ENCODE results near the gene CETP. TPM values are rescaled to one million over a fixed set of nuclear protein-coding genes. Genes with fewer than 3 reads are reported as not detected.
"Not testable (repeated sequence)": the region's sequence is repeated elsewhere in the genome, so short reads cannot be mapped to it uniquely, and the experiment has no call there.

Gene CETP
- total and polyA plus RNA-seq, 4 donors, result 3.3 to 24.0 (median 6.3) TPM

DNA sequence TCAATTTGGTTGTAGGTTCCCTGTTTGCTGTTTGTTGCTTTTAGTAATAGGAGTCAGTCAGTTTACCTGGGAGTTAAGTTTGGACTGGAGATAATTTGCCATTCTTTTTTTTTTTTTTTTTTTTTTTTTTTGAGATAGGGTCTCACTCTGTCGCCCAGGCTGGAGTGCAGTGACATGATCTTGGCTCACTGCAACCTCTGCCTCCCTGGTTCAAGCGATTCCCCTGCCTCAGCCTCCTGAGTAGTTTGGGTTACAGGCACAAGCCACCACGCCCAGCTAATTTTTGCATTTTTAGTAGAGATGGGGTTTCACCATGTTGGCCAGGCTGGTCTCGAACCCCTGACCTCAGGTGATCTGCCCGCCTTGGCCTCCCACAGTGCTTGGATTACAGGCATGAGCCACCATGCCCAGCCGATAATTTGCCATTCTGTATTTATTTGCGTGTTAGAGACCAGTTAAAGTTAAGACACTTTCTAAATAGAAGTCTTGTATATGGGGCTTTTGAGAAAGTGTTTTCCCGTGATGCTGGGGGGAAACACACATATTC lies 27.1 kb upstream of the CETP start:
- not testable (repeated sequence) for H3K27ac ChIP-seq (ENCODE audit: low read depth in 1 of 2, low read length in 2 of 2); DNase-seq (ENCODE audit: low spot score); H3K27me3 ChIP-seq (ENCODE audit: control insufficient read depth in 4 of 4, insufficient read depth in 4 of 4, low read length in 3 of 4); H3K9me3 ChIP-seq (ENCODE audit: control insufficient read depth in 4 of 4, low read length in 3 of 4)
- Histone ChIP-seq H3K9ac (ENCODE audit: low read depth in 1 of 2, low read length in 2 of 2) (peak overlapping the region; percentile 91 to 95), H3K4me3 (ENCODE audit: low read depth in 1 of 3, low read length in 3 of 3) (peak overlapping the region; percentile 79 to 98 (median 91)), H3K36me3 (ENCODE audit: control insufficient read depth in 4 of 4, insufficient read depth in 3 of 4, low read depth in 1 of 4, low read length in 3 of 4) (peaks cover 14 to 47% (median 41%) of the 10 kb centered on the region in 4 donors), H3K4me1 (ENCODE audit: control insufficient read depth in 4 of 4, insufficient read depth in 4 of 4, low read length in 3 of 4) (peaks cover 5 to 38% (median 27%) of the 10 kb centered on the region in 4 donors)
- TF ChIP-seq JUND (IDR thresholded peaks at IDR 0.05), result peak in 1 of 2 donors; percentile 12
- 31% methylated on average over 8 of the region's 8 CpGs for WGBS

DNA sequence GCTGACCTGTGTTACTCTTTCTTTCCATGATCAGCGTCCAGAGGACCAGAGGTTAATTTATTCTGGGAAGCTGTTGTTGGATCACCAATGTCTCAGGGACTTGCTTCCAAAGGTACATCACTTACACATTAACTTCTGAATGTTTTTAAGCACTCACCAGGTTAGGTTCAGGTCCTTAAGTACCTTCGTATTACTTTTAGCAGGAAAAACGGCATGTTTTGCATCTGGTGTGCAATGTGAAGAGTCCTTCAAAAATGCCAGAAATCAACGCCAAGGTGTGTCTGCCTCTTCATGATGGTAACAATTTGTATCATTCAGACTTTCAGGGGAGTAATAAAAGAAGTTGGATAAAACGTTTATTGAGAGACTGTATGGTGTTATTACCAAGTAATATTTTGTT lies 26.5 kb upstream of the CETP start:
- TF ChIP-seq YY1 (IDR thresholded peaks at IDR 0.05) (no peak), CTCF (IDR thresholded peaks at IDR 0.05; ENCODE audit: low read depth, low read length, missing input control) (no peak), RXRA (IDR thresholded peaks at IDR 0.05) (peak in 1 of 2 donors; percentile 25), FOXA2 (IDR thresholded peaks at IDR 0.05) (no peak), SP1 (IDR thresholded peaks at IDR 0.05) (peak; percentile 29), HNF4A (conservative IDR thresholded peaks at IDR 0.05) (peak; percentile 7 to 34), RAD21 (IDR thresholded peaks at IDR 0.05) (peak in 1 of 2 donors; percentile 4), JUND (IDR thresholded peaks at IDR 0.05) (peak in 1 of 2 donors; percentile 10)
- H3K4me3 ChIP-seq (ENCODE audit: low read depth in 1 of 3, low read length in 3 of 3), result peak overlapping the region; percentile 2 to 79 (median 44)
- DNase-seq (ENCODE audit: low spot score), result no peak
- H3K27ac ChIP-seq (ENCODE audit: low read depth in 1 of 2, low read length in 2 of 2), result peak overlapping the region in 1 of 2 donors; percentile 1
- peaks cover 5 to 38% (median 29%) of the 10 kb centered on the region in 4 donors for H3K4me1 ChIP-seq (ENCODE audit: control insufficient read depth in 4 of 4, insufficient read depth in 4 of 4, low read length in 3 of 4)
- H3K27me3 ChIP-seq (ENCODE audit: control insufficient read depth in 4 of 4, insufficient read depth in 4 of 4, low read length in 3 of 4), result no peaks in the 10 kb centered on the region
- H3K9me3 ChIP-seq (ENCODE audit: control insufficient read depth in 4 of 4, low read length in 3 of 4), result no peaks in the 10 kb centered on the region
- peak overlapping the region in 1 of 2 donors; percentile 8 for H3K9ac ChIP-seq (ENCODE audit: low read depth in 1 of 2, low read length in 2 of 2)
- WGBS, result 27% methylated on average over 5 of the region's 5 CpGs
- peaks cover 17 to 52% (median 46%) of the 10 kb centered on the region in 4 donors for H3K36me3 ChIP-seq (ENCODE audit: control insufficient read depth in 4 of 4, insufficient read depth in 3 of 4, low read depth in 1 of 4, low read length in 3 of 4)

- Histone ChIP-seq H3K27ac (ENCODE audit: low read depth in 1 of 2, low read length in 2 of 2) (no peak overlapping the region), H3K4me1 (ENCODE audit: control insufficient read depth in 4 of 4, insufficient read depth in 4 of 4, low read length in 3 of 4) (peaks cover 3 to 32% (median 26%) of the 10 kb centered on the region in 4 donors), H3K36me3 (ENCODE audit: control insufficient read depth in 4 of 4, insufficient read depth in 3 of 4, low read depth in 1 of 4, low read length in 3 of 4) (peaks cover 21 to 63% (median 58%) of the 10 kb centered on the region in 4 donors), H3K4me3 (ENCODE audit: low read depth in 1 of 3, low read length in 3 of 3) (no peak overlapping the region), H3K9ac (ENCODE audit: low read depth in 1 of 2, low read length in 2 of 2) (no peak overlapping the region), H3K9me3 (ENCODE audit: control insufficient read depth in 4 of 4, low read length in 3 of 4) (no peaks in the 10 kb centered on the region), H3K27me3 (ENCODE audit: control insufficient read depth in 4 of 4, insufficient read depth in 4 of 4, low read length in 3 of 4) (no peaks in the 10 kb centered on the region)
- no peak for DNase-seq (ENCODE audit: low spot score)
- no peak for TF ChIP-seq ZBTB33 (IDR thresholded peaks at IDR 0.05)
- TF ChIP-seq TAF1 (conservative IDR thresholded peaks at IDR 0.05), result no peak
- TF ChIP-seq, protein P1, sequence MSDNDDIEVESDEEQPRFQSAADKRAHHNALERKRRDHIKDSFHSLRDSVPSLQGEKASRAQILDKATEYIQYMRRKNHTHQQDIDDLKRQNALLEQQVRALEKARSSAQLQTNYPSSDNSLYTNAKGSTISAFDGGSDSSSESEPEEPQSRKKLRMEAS (IDR thresholded peaks at IDR 0.05), result no peak
- no peak for TF ChIP-seq HNF4G (IDR thresholded peaks at IDR 0.05)
- 64% methylated on average over 5 of the region's 5 CpGs for WGBS
Observed at GRCh38 chr16:56936491-56936890, 25.3 kb upstream of the CETP start.

Data from liver (tissue), 9 donors.